Hepatocyte (in vitro differentiated cells): ENCODE results near the gene PEX5. TPM values are rescaled to one million over a fixed set of nuclear protein-coding genes. Genes with fewer than 3 reads are reported as not detected.
"Not testable (repeated sequence)": the region's sequence is repeated elsewhere in the genome, so short reads cannot be mapped to it uniquely, and the experiment has no call there.

ENCODE experiments used
- DNase-seq: peaks from one replicate; pipeline ENCODE4 v3.0.0-alpha.2; 2016; ENCODE audit warnings: low spot score
- H2AFZ ChIP-seq: fragments of 200-600 bp; sonication (generic); 2 replicates; pipeline ENCODE4 v1.6.0; 2016; ENCODE audit warnings: antibody characterized with exemption, mild to moderate bottlenecking
- H3K27ac ChIP-seq: fragments of 200-600 bp; sonication (generic); 2 replicates; pipeline ENCODE4 v1.5.1; 2016; ENCODE audit warnings: mild to moderate bottlenecking
- H3K27me3 ChIP-seq: fragments of 200-600 bp; sonication (generic); 2 replicates; pipeline ENCODE4 v1.6.1; 2016
- H3K36me3 ChIP-seq: fragments of 200-600 bp; sonication (generic); replicated peaks from 2 replicates; pipeline ENCODE4 v1.5.1; 2016; ENCODE audit warnings: low read depth; ENCODE audit not compliant: insufficient read depth
- H3K4me1 ChIP-seq: fragments of 200-600 bp; sonication (generic); 2 replicates; pipeline ENCODE4 v1.5.1; 2016; ENCODE audit warnings: mild to moderate bottlenecking, moderate library complexity; ENCODE audit not compliant: insufficient read depth
- H3K4me2 ChIP-seq: fragments of 200-600 bp; sonication (generic); 2 replicates; pipeline ENCODE4 v1.6.0; 2016
- H3K4me3 ChIP-seq: fragments of 200-600 bp; sonication (generic); 2 replicates; pipeline ENCODE4 v1.5.1; 2016; ENCODE audit warnings: mild to moderate bottlenecking
- H3K79me2 ChIP-seq: fragments of 200-600 bp; sonication (generic); 2 replicates; pipeline ENCODE4 v1.6.0; 2017; ENCODE audit warnings: mild to moderate bottlenecking
- H3K9me2 ChIP-seq: fragments of 200-600 bp; sonication (generic); replicated peaks from 2 replicates; pipeline ENCODE4 v1.6.0; 2017; ENCODE audit warnings: mild to moderate bottlenecking; ENCODE audit not compliant: insufficient read depth
- H3K9me3 ChIP-seq: fragments of 200-600 bp; sonication (generic); 2 replicates; pipeline ENCODE4 v1.5.1; 2016; ENCODE audit warnings: low read depth, mild to moderate bottlenecking
- H4K20me1 ChIP-seq: fragments of 200-600 bp; sonication (generic); 2 replicates; pipeline ENCODE4 v1.6.0; 2016; ENCODE audit warnings: mild to moderate bottlenecking; ENCODE audit not compliant: insufficient read depth, poor library complexity, severe bottlenecking
- CTCF ChIP-seq: fragments of 200-600 bp; sonication (generic); IDR thresholded peaks from 2 replicates; pipeline ENCODE4 v1.5.1; 2016; ENCODE audit warnings: antibody characterized with exemption, mild to moderate bottlenecking; ENCODE audit not compliant: poor library complexity
- EZH2 ChIP-seq: fragments of 200-600 bp; sonication (generic); IDR thresholded peaks from 2 replicates; pipeline ENCODE4 v1.6.1; 2016; ENCODE audit warnings: antibody characterized with exemption, mild to moderate bottlenecking, borderline replicate concordance
- EZH2phosphoT487 ChIP-seq: fragments of 200-600 bp; sonication (generic); IDR thresholded peaks from one replicate; pipeline ENCODE4 v1.6.1; 2018; ENCODE audit warnings: antibody characterized with exemption, mild to moderate bottlenecking, low read depth, moderate library complexity; ENCODE audit not compliant: unreplicated experiment, severe bottlenecking
- WGBS: methylation state at CpG from one replicate; pipeline ENCODE4 v1.1.6; 2016; ENCODE audit warnings: low lambda C conversion rate; ENCODE audit errors: missing lambda C conversion rate; 5-methylcytosine and 5-hydroxymethylcytosine counted together
- polyA plus RNA-seq: library from polyadenylated mRNA; unstranded; fragments of >200 nt; fragmentation: Nextera tagmentation; extraction: Ambion mirVana; gene quantifications from 2 replicates; pipeline ENCODE4 v1.2.1, GENCODE V29; 2016
- total RNA-seq: library from RNA; depleted of rRNA; stranded (reverse); fragments of >200 nt; gene quantifications from 2 replicates; pipeline ENCODE4 v1.2.3, GENCODE V29; 2014

Gene PEX5
- total and polyA plus RNA-seq, 2 experiments from 2014 or later, result 17.3 to 32.6 TPM

- TF ChIP-seq CTCF, result no peak
- TF ChIP-seq EZH2phosphoT487, result no peak
- TF ChIP-seq EZH2, result no peak
- Histone ChIP-seq H3K27ac (no peak overlapping the region), H3K36me3 (no peaks in the 10 kb centered on the region), H3K4me1 (no peaks in the 10 kb centered on the region), H3K27me3 (no peaks in the 10 kb centered on the region), H3K9me2 (no peaks in the 10 kb centered on the region), H3K4me2 (no peak overlapping the region), H4K20me1 (no peaks in the 10 kb centered on the region), H3K79me2 (no peaks in the 10 kb centered on the region), H3K4me3 (no peak overlapping the region), H2AFZ (no peak overlapping the region), H3K9me3 (peaks cover 3% of the 10 kb centered on the region)
- no peak for DNase-seq
- 97% methylated on average over 6 of the region's 6 CpGs for WGBS
These were observed 21.2 kb downstream of the PEX5 start for GRCh38 chr12:7210642-7211151.

GRCh38 chr12:7212678-7213077 is 23.2 kb downstream of the PEX5 start:
- H3K4me1 ChIP-seq, result no peaks in the 10 kb centered on the region
- H3K36me3 ChIP-seq, result no peaks in the 10 kb centered on the region
- H3K9me2 ChIP-seq, result no peaks in the 10 kb centered on the region
- no peak for DNase-seq
- peaks cover 3% of the 10 kb centered on the region for H3K9me3 ChIP-seq
- H2AFZ ChIP-seq, result no peak overlapping the region
- H3K27ac ChIP-seq, result no peak overlapping the region
- TF ChIP-seq EZH2 (no peak), EZH2phosphoT487 (no peak), CTCF (no peak)
- WGBS, result 94% methylated on average over 2 of the region's 2 CpGs
- H3K27me3 ChIP-seq, result no peaks in the 10 kb centered on the region
- H3K79me2 ChIP-seq, result no peaks in the 10 kb centered on the region
- H3K4me2 ChIP-seq, result no peak overlapping the region
- no peak overlapping the region for H3K4me3 ChIP-seq
- H4K20me1 ChIP-seq, result no peaks in the 10 kb centered on the region

- not testable (repeated sequence) for H2AFZ ChIP-seq, H3K79me2 ChIP-seq, DNase-seq, H3K27ac ChIP-seq, H3K4me3 ChIP-seq, H3K4me2 ChIP-seq, H4K20me1 ChIP-seq, H3K4me1 ChIP-seq, H3K27me3 ChIP-seq, H3K9me3 ChIP-seq, H3K36me3 ChIP-seq, H3K9me2 ChIP-seq
- 73% methylated on average over 2 of the region's 2 CpGs for WGBS
These were observed 24.3 kb downstream of the PEX5 start for GRCh38 chr12:7213745-7214144.

- no peaks in the 10 kb centered on the region for H4K20me1 ChIP-seq
- no peaks in the 10 kb centered on the region for H3K9me2 ChIP-seq
- peaks cover 1% of the 10 kb centered on the region for H3K9me3 ChIP-seq
- 80% methylated on average over 7 of the region's 7 CpGs for WGBS
- no peak overlapping the region for H3K4me2 ChIP-seq
- no peaks in the 10 kb centered on the region for H3K79me2 ChIP-seq
- no peak for DNase-seq
- H3K27ac ChIP-seq, result no peak overlapping the region
- H3K27me3 ChIP-seq, result no peaks in the 10 kb centered on the region
- H3K36me3 ChIP-seq, result no peaks in the 10 kb centered on the region
- H3K4me1 ChIP-seq, result no peaks in the 10 kb centered on the region
- TF ChIP-seq EZH2 (no peak), CTCF (no peak), EZH2phosphoT487 (no peak)
- no peak overlapping the region for H3K4me3 ChIP-seq
- no peak overlapping the region for H2AFZ ChIP-seq
These were observed 28.1 kb downstream of the PEX5 start for GRCh38 chr12:7217475-7218069.
